Subcutaneous preadipocyte (primary cell): ENCODE measurements around the gene ANKRD24. TPM values are rescaled to one million over a fixed set of nuclear protein-coding genes. Genes with fewer than 3 reads are reported as not detected.

ENCODE experiments used
- total RNA-seq: library from RNA; depleted of rRNA; stranded (reverse); fragments of >200 nt; gene quantifications from 2 replicates; pipeline ENCODE4 v1.2.3, GENCODE V29; 2012

The ANKRD24 gene
- total RNA-seq, result 0.20 and 0.37 TPM in 2 replicates

DNA sequence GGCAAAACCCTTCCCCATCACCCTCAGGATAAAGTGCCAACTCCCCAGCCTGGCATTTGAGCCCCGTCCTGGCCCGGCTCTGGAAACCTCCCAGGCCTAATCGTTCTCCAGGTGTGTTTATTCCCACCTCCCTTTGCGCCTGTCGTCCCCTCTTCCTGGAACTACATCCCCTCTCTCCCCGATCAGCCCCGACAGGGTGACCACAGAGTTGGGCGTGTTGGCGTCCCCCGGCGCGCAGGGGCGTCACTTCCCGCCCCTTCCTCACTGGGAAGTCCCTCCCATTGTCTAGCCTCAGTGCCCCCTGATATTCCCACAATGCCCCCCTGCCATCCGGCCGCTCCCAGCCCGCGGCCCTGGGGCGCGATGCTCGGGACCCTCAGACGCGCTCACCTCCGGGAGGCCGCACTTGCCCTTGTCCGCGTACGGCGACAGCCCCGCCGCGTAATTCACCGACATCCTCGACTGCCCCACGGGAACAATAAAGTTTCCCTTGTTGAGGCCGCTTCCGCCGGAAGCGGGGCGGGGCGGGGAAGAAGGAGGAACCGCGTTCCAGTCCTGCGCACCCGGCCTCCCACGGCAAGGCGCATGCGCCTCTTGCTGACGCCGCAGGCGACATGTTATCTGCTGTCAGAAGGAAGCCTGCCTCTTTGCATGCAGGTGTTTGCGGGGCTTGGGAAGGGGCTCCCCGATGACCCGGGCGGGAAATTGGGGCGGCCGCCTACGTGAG is at the start of gene ANKRD24, which contains the start of gene SIRT6:
ANKRD24 (plus strand) TSS at position 606 of the 727 bp plus-strand sequence. CDS start 3,737 bp downstream, outside the sequence.
SIRT6 (minus strand) TSS at position 480 of the 727 bp plus-strand sequence; CDS start at position 456, 24 bp downstream.

DNA sequence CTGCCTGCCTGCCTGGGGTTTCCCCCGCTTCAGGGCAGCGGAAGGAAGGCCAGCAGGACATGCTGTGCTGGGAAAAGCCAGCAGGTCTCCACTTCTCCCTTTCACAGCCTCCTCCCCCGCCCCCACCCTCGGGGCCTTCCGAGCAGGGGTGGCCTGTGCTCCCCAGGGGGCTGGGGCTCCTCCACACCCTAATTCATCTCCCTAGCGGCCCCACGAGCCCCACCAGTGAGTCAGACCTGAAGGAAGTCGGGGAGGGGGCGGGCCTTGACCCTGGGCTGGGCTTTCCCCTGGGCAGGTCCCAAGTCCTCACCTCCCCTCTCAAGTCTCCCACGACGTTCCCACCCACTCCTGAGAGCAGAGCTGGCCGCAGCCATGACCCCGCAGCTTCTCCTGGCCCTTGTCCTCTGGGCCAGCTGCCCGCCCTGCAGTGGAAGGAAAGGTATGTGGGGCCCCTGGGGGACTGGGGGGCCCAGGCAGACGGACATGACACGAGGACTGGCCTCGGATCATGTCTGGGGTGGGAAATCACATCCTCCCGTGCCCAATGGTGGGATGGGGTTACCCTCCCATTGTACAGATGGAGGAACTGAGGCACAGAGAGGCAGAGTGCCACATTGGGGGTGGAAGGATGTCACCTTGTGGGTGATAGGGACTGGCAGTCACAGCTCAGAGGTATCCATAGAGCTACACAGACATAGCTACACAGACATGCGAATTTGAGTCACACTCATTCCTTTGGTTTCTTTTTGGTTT is 46.9 kb downstream of the ANKRD24 start, which contains the start of gene EBI3:
EBI3 (plus strand) TSS at position 345 of the 753 bp plus-strand sequence; CDS start at position 373, 28 bp downstream.

DNA sequence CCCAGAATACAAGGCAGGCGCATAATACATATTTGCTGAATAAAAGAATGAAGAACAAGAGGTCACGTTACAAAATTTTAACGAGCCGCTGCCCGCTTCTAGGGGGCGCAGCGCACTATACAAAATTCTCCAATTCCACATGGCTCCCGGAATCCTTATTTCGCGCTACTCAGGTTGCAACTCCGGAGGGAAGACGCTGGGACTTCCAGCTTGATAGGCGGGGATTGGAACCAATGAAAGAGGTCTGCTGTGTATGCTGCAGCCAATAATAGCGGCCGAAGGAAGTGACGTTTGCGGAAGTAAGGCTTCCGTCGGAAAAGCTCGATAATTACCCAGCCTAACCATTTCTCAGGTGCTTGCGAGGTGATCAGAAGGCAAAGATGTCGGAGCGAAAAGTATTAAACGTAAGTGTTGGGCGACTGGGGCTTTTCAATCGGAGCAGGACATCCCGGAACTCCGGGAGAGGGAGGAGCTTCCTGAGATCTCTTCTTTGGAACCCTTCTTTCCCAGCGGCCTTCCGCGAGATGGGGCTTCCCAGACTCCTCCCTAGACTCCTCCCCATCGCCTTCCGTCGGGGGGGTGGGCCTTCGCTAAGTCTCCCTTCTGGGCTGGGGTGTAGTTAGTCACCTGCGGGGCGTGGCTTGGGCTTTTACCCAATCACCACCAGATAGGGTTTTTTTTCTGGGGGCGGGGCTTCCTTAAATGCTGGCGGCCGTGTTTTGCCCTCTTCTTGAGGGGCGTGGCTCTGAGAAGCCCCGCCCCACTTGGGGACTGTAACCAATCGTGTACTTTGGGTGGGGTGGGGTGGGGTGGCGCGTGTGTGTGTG is 64.5 kb downstream of the ANKRD24 start, which contains the start of gene YJU2:
YJU2 (plus strand) TSS at position 314 of the 827 bp plus-strand sequence; CDS start at position 381, 67 bp downstream.

Other genes starting within 250 kb of the ANKRD24 start
- gene NMRK2, start 249.6 kb upstream of the ANKRD24 start, total RNA-seq, result not detected in 2 replicates
- gene DAPK3, start 211.6 kb upstream of the ANKRD24 start, total RNA-seq, result 49.1 and 50.0 TPM in 2 replicates
- gene EEF2, start 197.2 kb upstream of the ANKRD24 start, total RNA-seq, result 2,601 and 2,769 TPM in 2 replicates
- 13.6 and 16.2 TPM in 2 replicates for gene PIAS4, start 175.0 kb upstream of the ANKRD24 start, total RNA-seq
- 29.8 and 42.2 TPM in 2 replicates for gene ZBTB7A, start 115.8 kb upstream of the ANKRD24 start, total RNA-seq
- 168 and 187 TPM in 2 replicates for gene MAP2K2, start 58.6 kb upstream of the ANKRD24 start, total RNA-seq
- not detected in 2 replicates for gene CREB3L3, start 29.1 kb upstream of the ANKRD24 start, total RNA-seq
- gene SIRT6, start 126 bp upstream of the ANKRD24 start, total RNA-seq, result 12.1 and 14.9 TPM in 2 replicates
- gene EBI3, start 46.8 kb downstream of the ANKRD24 start, total RNA-seq, result under 0.01 TPM in 1 of 2 replicates, not detected in the other
- gene YJU2, start 64.4 kb downstream of the ANKRD24 start, total RNA-seq, result 16.2 and 17.6 TPM in 2 replicates
- gene SHD, start 96.6 kb downstream of the ANKRD24 start, total RNA-seq, result not detected in 2 replicates
- not detected in 2 replicates for gene TMIGD2, start 119.7 kb downstream of the ANKRD24 start, total RNA-seq
- 2.6 and 5.3 TPM in 2 replicates for gene FSD1, start 121.9 kb downstream of the ANKRD24 start, total RNA-seq
- 2.9 and 4.1 TPM in 2 replicates for gene STAP2, start 156.1 kb downstream of the ANKRD24 start, total RNA-seq
- gene MPND, start 160.9 kb downstream of the ANKRD24 start, total RNA-seq, result 6.3 and 6.6 TPM in 2 replicates
- gene SH3GL1, start 217.9 kb downstream of the ANKRD24 start, total RNA-seq, result 111 and 126 TPM in 2 replicates
- 11.8 and 29.9 TPM in 2 replicates for gene CHAF1A, start 220.0 kb downstream of the ANKRD24 start, total RNA-seq